NB4 (cell line): ENCODE measurements around the gene CUL2.

ENCODE experiments used
- MYC ChIP-seq: IDR thresholded peaks from 2 replicates; pipeline ENCODE4 v1.6.1; 2011; ENCODE audit warnings: low read depth, low read length
- POLR2A ChIP-seq: IDR thresholded peaks from 2 replicates; pipeline ENCODE4 v1.6.1; 2011; ENCODE audit warnings: mild to moderate bottlenecking; ENCODE audit not compliant: insufficient read length; ENCODE audit errors: extremely low read depth
- TF ChIP-seq, protein P1 (sequence below): IDR thresholded peaks from one replicate; pipeline ENCODE4 v1.5.1; 2012; ENCODE audit warnings: low read depth, low read length
- TF ChIP-seq, protein P2 (sequence below): IDR thresholded peaks from 2 replicates; pipeline ENCODE4 v1.6.1; 2011; ENCODE audit warnings: low read depth, low read length

DNA sequence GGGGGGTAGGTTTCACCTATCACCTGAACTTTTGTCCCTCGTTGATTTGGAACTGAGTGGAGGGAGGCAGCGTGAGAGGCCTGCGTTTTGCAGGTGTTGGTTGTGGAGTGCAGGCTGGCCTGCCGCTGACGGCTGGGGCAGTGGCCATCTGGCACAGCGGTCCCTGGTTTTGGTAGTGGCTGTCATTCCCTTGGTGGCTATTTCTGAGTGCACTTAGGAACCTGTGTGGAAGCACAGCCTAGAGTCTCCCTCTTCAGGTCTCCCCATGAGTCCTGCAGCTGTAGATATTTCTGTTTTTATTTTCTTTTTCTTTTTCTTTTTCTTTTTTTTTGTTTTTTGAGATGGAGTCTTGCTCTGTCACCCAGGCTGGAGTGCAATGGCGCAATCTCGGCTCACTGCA is 129.2 kb downstream of the CUL2 start:
- TF ChIP-seq, protein P1, sequence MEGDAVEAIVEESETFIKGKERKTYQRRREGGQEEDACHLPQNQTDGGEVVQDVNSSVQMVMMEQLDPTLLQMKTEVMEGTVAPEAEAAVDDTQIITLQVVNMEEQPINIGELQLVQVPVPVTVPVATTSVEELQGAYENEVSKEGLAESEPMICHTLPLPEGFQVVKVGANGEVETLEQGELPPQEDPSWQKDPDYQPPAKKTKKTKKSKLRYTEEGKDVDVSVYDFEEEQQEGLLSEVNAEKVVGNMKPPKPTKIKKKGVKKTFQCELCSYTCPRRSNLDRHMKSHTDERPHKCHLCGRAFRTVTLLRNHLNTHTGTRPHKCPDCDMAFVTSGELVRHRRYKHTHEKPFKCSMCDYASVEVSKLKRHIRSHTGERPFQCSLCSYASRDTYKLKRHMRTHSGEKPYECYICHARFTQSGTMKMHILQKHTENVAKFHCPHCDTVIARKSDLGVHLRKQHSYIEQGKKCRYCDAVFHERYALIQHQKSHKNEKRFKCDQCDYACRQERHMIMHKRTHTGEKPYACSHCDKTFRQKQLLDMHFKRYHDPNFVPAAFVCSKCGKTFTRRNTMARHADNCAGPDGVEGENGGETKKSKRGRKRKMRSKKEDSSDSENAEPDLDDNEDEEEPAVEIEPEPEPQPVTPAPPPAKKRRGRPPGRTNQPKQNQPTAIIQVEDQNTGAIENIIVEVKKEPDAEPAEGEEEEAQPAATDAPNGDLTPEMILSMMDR = no peak
- TF ChIP-seq, protein P2, sequence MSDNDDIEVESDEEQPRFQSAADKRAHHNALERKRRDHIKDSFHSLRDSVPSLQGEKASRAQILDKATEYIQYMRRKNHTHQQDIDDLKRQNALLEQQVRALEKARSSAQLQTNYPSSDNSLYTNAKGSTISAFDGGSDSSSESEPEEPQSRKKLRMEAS = no peak
- TF ChIP-seq POLR2A (no peak), MYC (no peak)
